GM18507 (cell line): ENCODE results near the gene COL20A1.
"Not testable (repeated sequence)": the region's sequence is repeated elsewhere in the genome, so short reads cannot be mapped to it uniquely, and the experiment has no call there.

Experiments
- DNase-seq: peaks from one replicate; pipeline ENCODE4 v3.0.0; 2011; ENCODE audit warnings: low read depth; ENCODE audit not compliant: insufficient read length; ENCODE audit errors: extremely low spot score
- FAIRE-seq: peaks from 2 replicates; lab custom pipeline; 2011; peaks lifted over from hg19 to GRCh38; lab: Jason Lieb, UNC

COL20A1 gene

GRCh38 chr20:63326314-63327230 is 33.6 kb downstream of the COL20A1 start:
- DNase-seq (peak; percentile 23), FAIRE-seq (peak; percentile 63)

- no peak for DNase-seq
- no peak for FAIRE-seq
Measured at GRCh38 chr20:63327231-63327745, 34.3 kb downstream of the COL20A1 start.

- DNase-seq (no peak), FAIRE-seq (no peak)
Measured at GRCh38 chr20:63328026-63328700, 35.2 kb downstream of the COL20A1 start.

DNA sequence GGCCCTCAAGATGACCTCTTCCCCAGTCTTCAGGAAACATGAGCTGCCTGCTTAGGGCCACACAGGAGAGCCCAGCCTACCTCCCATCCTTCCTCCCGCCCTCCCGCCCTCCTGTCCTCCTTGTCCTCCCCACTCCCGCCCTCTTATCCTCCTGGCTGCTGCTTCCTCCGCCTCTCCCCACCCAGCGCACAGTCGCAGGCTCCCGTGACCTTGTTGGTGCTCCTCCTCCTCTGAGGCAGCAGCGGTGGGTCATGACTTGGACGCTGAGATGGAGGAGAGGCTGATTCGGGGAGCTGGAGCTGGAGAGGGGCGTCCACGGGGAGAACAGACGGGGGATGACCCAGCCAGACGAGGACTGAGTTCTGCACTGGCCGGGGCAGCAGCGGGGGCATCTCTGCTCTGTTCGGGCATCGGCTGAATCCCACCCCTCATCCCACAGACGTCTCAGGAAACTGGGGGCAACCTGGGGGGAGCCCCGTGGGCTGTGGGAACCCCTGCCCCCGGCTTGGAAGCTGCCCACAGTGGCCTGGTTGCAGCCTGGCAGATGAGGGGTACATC is 35.8 kb downstream of the COL20A1 start:
- DNase-seq = no peak
- no peak for FAIRE-seq

- no peak for DNase-seq
- FAIRE-seq = no peak
Measured at GRCh38 chr20:63329331-63330083, 36.5 kb downstream of the COL20A1 start.

DNA sequence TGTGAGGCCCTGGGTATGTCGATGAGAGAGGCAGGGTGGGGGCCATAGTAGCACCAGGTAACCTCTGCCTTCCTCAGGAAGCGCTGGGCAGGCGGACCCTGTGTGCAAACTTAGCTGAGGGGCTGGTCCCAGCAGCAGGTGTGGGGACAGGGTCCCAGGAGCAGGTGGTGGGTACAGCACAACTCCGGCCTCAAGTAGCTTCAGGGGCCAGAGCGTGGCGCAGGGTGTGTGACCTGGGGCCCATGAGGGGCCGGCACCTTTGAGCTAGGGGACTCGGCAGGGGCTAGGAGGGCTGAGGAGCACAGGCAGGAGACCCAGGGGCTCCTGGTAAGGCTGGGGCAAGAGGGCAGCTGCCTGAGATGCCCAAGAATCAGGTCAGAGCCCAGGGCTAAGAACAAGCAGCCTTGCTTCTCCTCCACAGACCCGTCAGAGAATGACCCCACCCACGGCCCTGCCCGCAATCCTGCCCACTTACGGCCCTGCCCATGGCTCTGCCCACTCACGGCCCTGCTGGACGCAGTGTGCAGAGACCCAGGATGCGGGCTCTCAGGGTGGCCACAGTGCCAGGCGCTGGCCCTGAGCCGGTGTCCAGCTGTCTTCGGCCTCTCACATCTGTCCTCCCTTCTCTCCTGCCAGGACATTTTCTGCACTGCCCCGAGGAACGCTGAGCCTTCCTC is 37.2 kb downstream of the COL20A1 start:
- no peak for FAIRE-seq
- DNase-seq = no peak

DNA sequence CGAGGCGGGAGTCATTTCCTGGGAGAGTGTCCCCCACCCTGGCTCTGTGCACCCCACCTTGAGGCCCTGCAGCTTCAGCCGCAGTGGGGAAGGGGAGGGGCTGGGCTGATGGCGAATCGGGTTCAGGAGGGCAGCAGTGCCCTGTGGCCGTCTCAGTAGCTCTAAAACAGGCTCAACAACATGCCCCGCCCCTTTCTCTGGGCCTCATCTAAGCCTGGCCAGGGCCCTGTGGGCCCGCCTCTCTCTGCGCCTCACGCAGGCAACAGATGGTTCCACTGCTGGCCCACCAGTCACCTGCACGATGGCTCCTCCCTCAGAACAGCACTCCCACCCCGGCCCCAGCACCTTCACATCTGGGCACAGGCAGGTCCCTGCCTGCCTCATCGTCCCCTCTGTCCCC is 38.0 kb downstream of the COL20A1 start:
- FAIRE-seq = no peak
- DNase-seq = no peak

- DNase-seq = no peak
- FAIRE-seq = no peak
Measured at GRCh38 chr20:63331741-63332400, 38.9 kb downstream of the COL20A1 start.

DNA sequence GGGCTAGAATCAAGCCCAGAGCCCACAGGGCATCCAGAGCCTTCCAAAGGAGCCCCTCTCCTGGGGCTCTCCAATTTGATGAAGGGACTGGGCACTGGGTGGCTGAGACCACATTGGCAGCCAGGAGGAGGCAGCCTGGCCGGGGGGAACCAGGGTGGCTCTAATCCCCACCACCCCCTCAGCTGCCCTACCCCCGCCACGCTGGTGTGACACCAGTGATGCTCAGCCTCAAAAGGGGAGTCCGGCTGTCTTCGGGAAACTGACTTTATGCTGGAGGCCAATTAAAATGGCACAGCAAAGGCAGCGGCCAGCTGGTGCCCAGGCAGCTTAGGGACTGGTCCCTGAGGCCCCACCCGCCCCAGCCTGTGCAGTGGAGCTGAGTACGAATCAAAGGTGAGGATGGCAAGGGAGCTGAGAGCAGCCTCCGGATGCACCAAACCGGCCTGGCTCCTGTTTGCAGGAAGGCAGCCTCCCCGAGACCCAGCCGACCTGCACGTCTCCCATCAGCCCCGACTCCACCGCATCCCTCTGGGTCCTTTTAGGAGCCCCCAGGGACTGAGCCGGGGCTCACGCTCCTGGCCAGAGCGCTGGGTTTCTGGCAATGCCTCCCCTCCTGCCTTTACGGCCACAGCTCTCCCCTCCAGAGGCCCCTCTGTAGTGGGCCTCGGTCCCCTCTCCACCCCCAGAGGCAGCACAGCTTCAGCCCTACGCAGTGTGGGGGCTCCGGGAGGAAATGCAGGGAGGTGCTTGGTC is 39.7 kb downstream of the COL20A1 start:
- FAIRE-seq = no peak
- DNase-seq = no peak

GRCh38 chr20:63333241-63333836 is 40.4 kb downstream of the COL20A1 start:
- no peak for FAIRE-seq

GRCh38 chr20:63334356-63334755 is 41.4 kb downstream of the COL20A1 start:
- FAIRE-seq (no peak), DNase-seq (no peak)

More at GRCh38 chr20:63333241-63333836, 40.4 kb downstream of the COL20A1 start:
- DNase-seq = no peak

DNA sequence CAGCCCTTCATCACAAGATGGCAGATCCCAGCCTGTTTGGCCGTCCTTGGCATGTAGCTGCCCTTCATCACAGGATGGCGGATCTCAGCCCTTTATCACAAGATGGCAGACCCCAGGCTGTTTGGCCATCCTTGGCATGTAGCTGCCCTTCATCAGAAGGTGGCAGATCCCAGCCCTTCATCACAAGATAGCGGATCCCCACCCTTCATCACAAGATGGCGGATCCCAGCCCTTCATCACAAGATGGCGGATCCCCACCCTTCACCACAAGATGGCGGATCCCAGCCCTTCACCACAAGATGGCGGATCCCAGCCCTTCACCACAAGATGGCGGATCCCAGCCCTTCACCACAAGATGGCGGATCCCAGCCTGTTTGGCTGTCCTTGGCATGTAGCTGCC is 42.1 kb downstream of the COL20A1 start:
- FAIRE-seq, DNase-seq: not testable (repeated sequence)

GRCh38 chr20:63335711-63336110 is 42.7 kb downstream of the COL20A1 start:
- no peak for DNase-seq
- FAIRE-seq = no peak

DNA sequence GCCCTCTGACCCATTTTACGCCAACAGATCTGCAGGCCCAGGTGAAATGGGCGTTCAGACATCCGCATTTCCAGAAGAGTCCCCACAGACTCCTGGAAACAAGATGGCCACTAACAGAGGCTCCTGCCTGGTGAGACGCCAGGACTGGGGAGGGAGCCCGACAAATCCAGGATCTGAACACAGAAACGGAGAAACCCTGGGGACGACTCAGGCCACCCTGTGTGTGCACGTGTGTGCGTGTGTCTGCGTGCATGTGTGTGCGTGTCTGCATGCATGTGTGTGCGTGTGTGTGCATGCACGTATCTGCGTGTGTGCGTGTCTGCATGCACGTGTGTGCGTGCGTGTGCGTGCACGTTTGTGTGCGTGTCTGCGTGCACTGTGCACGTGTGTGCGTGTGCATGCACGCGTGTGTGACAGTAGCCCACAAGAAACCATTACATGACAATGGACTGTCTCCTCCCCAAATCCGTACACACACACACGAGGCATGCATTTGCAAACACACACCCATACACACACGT is 43.3 kb downstream of the COL20A1 start:
- DNase-seq (no peak), FAIRE-seq (no peak)

DNA sequence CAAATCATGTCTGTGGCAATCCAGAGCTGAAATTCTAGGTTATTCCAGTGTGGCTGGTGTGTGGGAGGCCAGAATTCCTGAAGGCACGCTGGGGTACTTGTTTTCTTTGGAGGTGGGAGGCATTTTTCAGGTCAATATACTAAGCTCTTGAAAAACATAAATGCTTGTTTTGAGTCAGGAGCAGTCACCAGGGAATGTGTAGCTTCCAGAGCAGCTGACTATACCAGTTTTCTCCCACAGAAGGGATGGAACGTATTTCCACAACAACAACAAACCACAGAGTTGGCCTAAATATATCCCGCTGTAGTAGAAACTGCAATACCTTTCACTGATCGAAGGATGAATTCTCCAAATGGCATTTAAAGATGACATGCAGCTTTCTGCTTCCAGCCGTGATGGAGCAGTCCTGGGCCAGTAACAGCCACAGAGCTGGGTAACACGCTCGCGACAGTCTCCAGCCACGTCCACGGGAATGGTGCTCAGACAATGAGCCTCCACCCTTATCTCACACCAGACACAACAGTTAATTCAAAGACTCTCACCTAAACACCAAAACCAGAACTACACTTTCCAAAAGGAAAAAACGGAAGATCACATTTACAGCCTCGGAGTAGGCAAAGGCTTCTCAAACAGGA is 44.9 kb downstream of the COL20A1 start:
- DNase-seq (no peak), FAIRE-seq (no peak)

DNA sequence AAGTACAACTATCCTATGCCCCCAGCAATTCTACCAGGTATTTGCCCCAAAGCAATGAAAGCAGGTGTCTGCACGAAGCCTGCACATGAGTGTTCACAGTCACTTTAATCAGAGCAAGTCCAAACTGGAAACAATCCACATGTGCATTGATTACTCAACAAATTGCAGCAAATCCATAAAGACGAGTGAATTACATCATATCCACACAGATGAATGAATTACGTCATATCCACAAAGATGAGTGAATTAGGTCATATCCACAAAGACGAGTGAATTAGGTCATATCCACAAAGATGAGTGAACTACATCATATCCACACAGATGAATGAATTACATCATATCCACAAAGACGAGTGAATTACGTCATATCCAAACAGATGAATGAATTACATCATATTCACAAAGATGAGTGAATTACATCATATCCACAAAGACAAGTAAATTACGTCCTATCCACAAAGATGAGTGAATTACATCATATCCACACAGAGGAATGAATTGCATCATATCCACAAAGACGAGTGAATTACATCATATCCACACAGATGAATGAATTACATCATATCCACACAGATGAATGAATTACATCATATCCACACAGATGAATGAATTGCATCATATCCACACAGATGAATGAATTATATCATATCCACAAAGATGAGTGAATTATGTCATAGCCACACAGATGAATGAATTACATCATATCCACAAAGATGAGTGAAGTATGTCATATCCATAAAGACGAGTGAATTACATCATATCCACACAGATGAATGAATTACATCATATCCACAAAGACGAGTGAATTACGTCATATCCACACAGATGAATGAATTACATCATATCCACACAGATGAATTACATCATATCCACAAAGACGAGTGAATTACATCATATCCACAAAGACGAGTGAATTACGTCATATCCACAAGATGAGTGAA is 46.4 kb downstream of the COL20A1 start:
- DNase-seq = not testable (repeated sequence)

More for the DNA sequence above, 46.4 kb downstream of the COL20A1 start:
- FAIRE-seq = not testable (repeated sequence)
